ENCODE data around the gene SNTA1. TPM values are rescaled to one million over a fixed set of nuclear protein-coding genes. Genes with fewer than 3 reads are reported as not detected.

SNTA1 gene
- total and polyA plus RNA-seq, 2 of the 8 experiments (the other 6 are each of a cell fraction or from before 2014, with no cell fraction given) = 4.5 to 8.0 TPM

DNA sequence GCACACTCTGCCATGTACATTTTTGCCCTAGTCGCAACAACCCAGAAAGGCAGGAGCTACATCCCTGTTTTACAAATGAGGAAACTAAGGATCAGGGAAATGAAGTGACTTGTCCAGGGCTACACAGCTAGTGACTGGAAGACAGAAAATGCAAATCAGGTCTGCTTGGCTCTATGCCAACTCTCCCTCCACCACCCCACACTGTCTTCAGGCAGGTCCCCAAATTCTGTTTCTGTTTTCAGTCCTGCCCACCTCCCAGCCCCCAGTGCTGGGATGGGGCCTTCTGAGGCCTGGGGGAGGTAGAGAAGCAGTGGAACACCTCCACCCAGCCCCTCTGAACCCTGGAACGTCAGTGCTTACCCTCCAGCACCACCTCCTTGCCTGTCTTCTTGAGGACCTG is 5.1 kb downstream of the SNTA1 start:
- CTCF ChIA-PET (ENCODE audit: partially characterized antibody) = interaction anchor here (0.6 to 1.1 kb wide), 3 partner anchors 12 to 248 kb away, joined by 3 to 4 read pairs (median 3); no protein-coding TSS in a partner anchor
- Histone ChIP-seq H3K9ac (replicated peaks in 1 of 4; ENCODE audit: extremely low read depth in 1 of 4, low read depth in 3 of 4, low read length in 3 of 4) (no peak overlapping the region; a peak in 1 of 7 replicates), H2BK15ac (ENCODE audit: low read length) (no peak overlapping the region), H3K18ac (ENCODE audit: extremely low read depth, low read length) (no peak overlapping the region), H3K79me1 (ENCODE audit: low read depth, low read length) (no peaks in the 10 kb centered on the region), H3K4me3 (ENCODE audit: extremely low read depth in 1 of 4, insufficient read depth in 2 of 4, low read depth in 3 of 4, low read length in 4 of 4) (no peak overlapping the region), H3K14ac (ENCODE audit: insufficient read length) (no peak overlapping the region), H3K4ac (replicated peaks; ENCODE audit: insufficient read length, low read depth, low read length) (no peak overlapping the region), H4K5ac (ENCODE audit: insufficient read length, low read depth, low read length) (no peak overlapping the region), H3K36me3 (ENCODE audit: control insufficient read depth in 2 of 4, insufficient read depth in 4 of 4, low read length in 3 of 4) (no peaks in the 10 kb centered on the region), H2AFZ (ENCODE audit: low read length) (no peak overlapping the region), H4K91ac (replicated peaks; ENCODE audit: insufficient read length, low read length) (no peak overlapping the region), H2BK12ac (ENCODE audit: low read depth, low read length) (no peak overlapping the region), H3K27ac (ENCODE audit: low read depth, low read length) (no peak overlapping the region), H3K9me3 (ENCODE audit: insufficient read depth in 2 of 2, low read depth in 1 of 2, low read length in 1 of 2) (no peaks in the 10 kb centered on the region), H2BK120ac (replicated peaks; ENCODE audit: low read depth, low read length) (no peak overlapping the region), H2BK5ac (ENCODE audit: low read depth, low read length) (no peak overlapping the region), H3K56ac (replicated peaks; ENCODE audit: insufficient read length, low read depth, low read length) (no peak overlapping the region), H2BK20ac (ENCODE audit: low read length) (no peak overlapping the region), H4K8ac (ENCODE audit: extremely low read depth, insufficient read depth, low read length) (no peak overlapping the region), H3K23me2 (ENCODE audit: low read depth, low read length) (peaks cover 3% of the 10 kb centered on the region; the same call in 1 of the 2 replicates), H3K4me1 (replicated peaks in 1 of 4; ENCODE audit: control insufficient read depth in 3 of 4, insufficient read depth in 4 of 4, low read length in 3 of 4) (peaks cover 0 to 4% (median 2%) of the 10 kb centered on the region in 4 experiments; a peak in 3 of 7 replicates), H3K23ac (ENCODE audit: insufficient read length) (no peak overlapping the region), H3K4me2 (ENCODE audit: insufficient read depth in 1 of 2, low read depth in 2 of 2, low read length in 2 of 2) (no peak overlapping the region), H3K79me2 (ENCODE audit: control insufficient read depth in 1 of 2, insufficient read depth in 2 of 2, low read length in 2 of 2) (no peaks in the 10 kb centered on the region), H2AK5ac (ENCODE audit: low read depth, low read length) (no peak overlapping the region), H3K27me3 (replicated peaks in 1 of 4; ENCODE audit: control insufficient read depth in 3 of 4, extremely low read depth in 1 of 4, insufficient read depth in 3 of 4, low read length in 3 of 4) (peaks cover 3 to 18% (median 15%) of the 10 kb centered on the region in 4 experiments), H4K20me1 (replicated peaks in 1 of 2; ENCODE audit: control insufficient read depth in 1 of 2, insufficient read depth in 2 of 2, low read length in 2 of 2) (peaks cover 0 to 4% of the 10 kb centered on the region in 2 experiments)
- no peak for TF ChIP-seq RBBP5 (IDR thresholded peaks at IDR 0.05; ENCODE audit: borderline replicate concordance, low read depth, low read length)
- no peak for TF ChIP-seq GTF2F1 (IDR thresholded peaks at IDR 0.05; ENCODE audit: borderline replicate concordance, low read depth, low read length)
- no peak for TF ChIP-seq RNF2 (IDR thresholded peaks at IDR 0.05; ENCODE audit: borderline replicate concordance, low read depth, low read length, missing control alignments, poor library complexity, severe bottlenecking)
- no peak for TF ChIP-seq TAF1 (IDR thresholded peaks at IDR 0.05; ENCODE audit: low read depth, low read length)
- no peak for TF ChIP-seq EZH2 (IDR thresholded peaks at IDR 0.05; ENCODE audit: low read depth, low read length, severe bottlenecking)
- TF ChIP-seq BRCA1 (IDR thresholded peaks at IDR 0.05; ENCODE audit: low read depth, low read length) = no peak
- no peak for TF ChIP-seq HDAC6 (IDR thresholded peaks at IDR 0.05; ENCODE audit: low read depth, low read length)
- no peak for DNase-seq (ENCODE audit: low read depth in 1 of 2, low spot score in 2 of 2)
- no peak for FAIRE-seq
- WGBS, 2 experiments (ENCODE audit: extremely low coverage in 1 of 2, insufficient coverage in 1 of 2, insufficient read length in 1 of 2, insufficient replicate concordance in 2 of 2, low coverage in 1 of 2, low lambda C conversion rate in 2 of 2, missing lambda C conversion rate in 1 of 2) = 81% methylated on average over 2 of the region's 2 CpGs; no CpG with 5 or more reads in 1 of the 2 experiments
- POLR2A ChIA-PET (ENCODE audit: partially characterized antibody) = no interaction called here

Data from H1 (cell line).